GM19035 (cell line): ENCODE results near the gene SLC12A3.

Experiments used
- ATAC-seq: cut with Tn5 transposase; IDR thresholded peaks from one replicate; pipeline ENCODE4 v1.9.1; 2021; ENCODE audit not compliant: unreplicated experiment

Gene SLC12A3

GRCh38 chr16:56964243-56965148, 99.5 kb downstream of the SLC12A3 start:
- no peak for ATAC-seq
